HFF-Myc (cell line): ENCODE measurements around the gene PHF13.
A peak's percentile ranks its signal among the peaks of the same experiment; 100 is the strongest.
"Not testable (repeated sequence)": the region's sequence is repeated elsewhere in the genome, so short reads cannot be mapped to it uniquely, and the experiment has no call there.

Experiments used
- DNase-seq: peaks from one replicate; pipeline ENCODE4 v3.0.0-alpha.2; 2011; ENCODE audit warnings: low read depth; ENCODE audit errors: extremely low read depth
- H3K4me3 ChIP-seq: replicated peaks from 2 replicates; pipeline ENCODE4 v1.5.1; 2011; ENCODE audit warnings: low read depth, mild to moderate bottlenecking, control low read depth, low read length
- CTCF ChIP-seq: IDR thresholded peaks from 2 replicates; pipeline ENCODE4 v1.5.1; 2012; ENCODE audit warnings: mild to moderate bottlenecking, low read depth, low read length, control low read depth; ENCODE audit errors: missing control alignments

Gene PHF13

GRCh38 chr1:6597777-6598131 lies 15.8 kb upstream of the PHF13 start:
- DNase-seq: no peak
- TF ChIP-seq CTCF: no peak
- no peak overlapping the region for H3K4me3 ChIP-seq

GRCh38 chr1:6599141-6599975 lies 14.2 kb upstream of the PHF13 start:
- TF ChIP-seq CTCF: no peak
- no peak for DNase-seq
- peak overlapping the region; percentile 100 for H3K4me3 ChIP-seq

GRCh38 chr1:6599991-6600390 lies 13.5 kb upstream of the PHF13 start:
- H3K4me3 ChIP-seq: peak overlapping the region; percentile 100
- DNase-seq: not testable (repeated sequence)

- peak overlapping the region; percentile 100 for H3K4me3 ChIP-seq
- TF ChIP-seq CTCF: no peak
- no peak for DNase-seq
These were observed 13.0 kb upstream of the PHF13 start for GRCh38 chr1:6600410-6601048.

GRCh38 chr1:6601049-6601922 lies 12.2 kb upstream of the PHF13 start:
- peak overlapping the region; percentile 100 for H3K4me3 ChIP-seq
- TF ChIP-seq CTCF: no peak
- DNase-seq: peak; percentile 80

- H3K4me3 ChIP-seq: peak overlapping the region; percentile 100
- DNase-seq: no peak
- no peak for TF ChIP-seq CTCF
These were observed 11.4 kb upstream of the PHF13 start for GRCh38 chr1:6601923-6602668.
